SK-N-SH (cell line): ENCODE measurements around the gene BAG1. TPM values are rescaled to one million over a fixed set of nuclear protein-coding genes. Genes with fewer than 3 reads are reported as not detected.

ENCODE experiments used
- CTCF ChIA-PET: fragments of 300-600, 350-600 bp; formaldehyde crosslinking; extraction: SDS; loops from one replicate; lab custom pipeline; 2021; lab: Yijun Ruan, JAX
- POLR2A ChIA-PET: fragments of 350-600 bp; sonication (Branson Sonifier 250); formaldehyde crosslinking; extraction: SDS; loops from one replicate; lab custom pipeline; 2020; ENCODE audit warnings: antibody characterized with exemption, inconsistent platforms; lab: Yijun Ruan, JAX
- DNase-seq: peaks from one replicate; pipeline ENCODE4 v3.0.0; 2012
- H2AFZ ChIP-seq: fragments of 200-600 bp; sonication (generic); 2 replicates; pipeline ENCODE4 v1.8.1; 2016; ENCODE audit warnings: antibody characterized with exemption, mild to moderate bottlenecking, low read depth
- H3F3A ChIP-seq: fragments of 200-600 bp; sonication (generic); replicated peaks from 2 replicates; pipeline ENCODE3; 2016; ENCODE audit warnings: antibody characterized with exemption, mild to moderate bottlenecking; ENCODE audit not compliant: insufficient read depth
- H3K27ac ChIP-seq, 2 experiments: fragments of 200-500 bp in 1 of 2; fragments of 200-600 bp in 1 of 2; sonication (Bioruptor generic) in 1 of 2; sonication (generic), shearing (Covaris generic) in 1 of 2; 2 replicates each; pipeline versions ENCODE4 v1.5.1 to v1.6.1; 2014 to 2016; ENCODE audit warnings: low read depth in 2 of 2, inconsistent platforms in 1 of 2, low read length in 1 of 2, mild to moderate bottlenecking in 1 of 2, mixed read lengths in 1 of 2
- H3K27me3 ChIP-seq: fragments of 200-600 bp; sonication (generic), shearing (Covaris generic); 2 replicates; pipeline ENCODE4 v1.6.1; 2016; ENCODE audit warnings: mixed run types; ENCODE audit not compliant: insufficient read depth
- H3K36me3 ChIP-seq, 2 experiments: fragments of 200-500 bp in 1 of 2; fragments of 200-600 bp in 1 of 2; sonication (Bioruptor generic) in 1 of 2; sonication (generic) in 1 of 2; replicated peaks in 1 of 2; 2 replicates each; pipeline versions ENCODE3 to v1.5.1; 2014 to 2016; ENCODE audit warnings: low read length in 1 of 2, mild to moderate bottlenecking in 1 of 2; ENCODE audit not compliant: insufficient read depth in 2 of 2, control insufficient read depth in 1 of 2
- H3K4me1 ChIP-seq, 2 experiments: fragments of 200-500 bp in 1 of 2; fragments of 200-600 bp in 1 of 2; sonication (Bioruptor generic) in 1 of 2; sonication (generic), shearing (Covaris generic) in 1 of 2; 2 replicates each; pipeline versions ENCODE4 v1.5.1 to v1.6.1; 2014 to 2016; ENCODE audit warnings: low read depth in 1 of 2, low read length in 1 of 2, mixed run types in 1 of 2; ENCODE audit not compliant: insufficient read depth in 2 of 2, control insufficient read depth in 1 of 2
- H3K4me2 ChIP-seq: fragments of 200-600 bp; sonication (generic), shearing (Covaris generic); 2 replicates; pipeline ENCODE4 v1.6.1; 2017; ENCODE audit warnings: mixed run types
- H3K4me3 ChIP-seq, 2 experiments: fragments of 200-500 bp in 1 of 2; fragments of 200-600 bp in 1 of 2; sonication (Bioruptor generic) in 1 of 2; sonication (generic), shearing (Covaris generic) in 1 of 2; 2 replicates each; pipeline versions ENCODE4 v1.5.1 to v1.8.1; 2014 to 2016; ENCODE audit warnings: low read depth in 2 of 2, inconsistent platforms in 1 of 2, low read length in 1 of 2, mild to moderate bottlenecking in 1 of 2, mixed read lengths in 1 of 2, moderate library complexity in 1 of 2
- H3K79me2 ChIP-seq: fragments of 200-600 bp; sonication (generic); 2 replicates; pipeline ENCODE4 v1.8.1; 2017; ENCODE audit warnings: mild to moderate bottlenecking; ENCODE audit not compliant: insufficient read depth
- H3K9ac ChIP-seq: fragments of 200-600 bp; sonication (generic); 2 replicates; pipeline ENCODE4 v1.6.1; 2017; ENCODE audit warnings: mixed run types
- H3K9me2 ChIP-seq: fragments of 200-600 bp; sonication (generic); 2 replicates; pipeline ENCODE4 v1.6.1; 2017; ENCODE audit warnings: mixed run types
- H3K9me3 ChIP-seq: fragments of 200-600 bp; sonication (generic); 2 replicates; pipeline ENCODE4 v1.6.1; 2017; ENCODE audit warnings: mixed run types, mild to moderate bottlenecking, moderate library complexity
- H4K20me1 ChIP-seq: fragments of 200-600 bp; sonication (generic); 2 replicates; pipeline ENCODE4 v1.6.1; 2017; ENCODE audit warnings: mild to moderate bottlenecking, mixed run types; ENCODE audit not compliant: insufficient read depth
- EP300 ChIP-seq, 2 experiments: IDR thresholded peaks; 2 replicates each; pipeline versions ENCODE4 v1.4.0 to v1.6.1; 2012; ENCODE audit warnings: borderline replicate concordance in 1 of 2, low read depth in 1 of 2, low read length in 1 of 2
- FOSL2 ChIP-seq: IDR thresholded peaks from 2 replicates; pipeline ENCODE4 v1.4.0; 2012; ENCODE audit warnings: low read depth, mild to moderate bottlenecking, moderate library complexity, borderline replicate concordance
- FOXJ3 ChIP-seq: sonication (generic); formaldehyde crosslinking; IDR thresholded peaks from 2 replicates; pipeline ENCODE4 v1.5.1; 2020; ENCODE audit warnings: mild to moderate bottlenecking, missing genetic modification reagents
- GABPA ChIP-seq: IDR thresholded peaks from 2 replicates; pipeline ENCODE4 v1.4.0; 2012; ENCODE audit warnings: low read depth, mild to moderate bottlenecking
- MEF2A ChIP-seq: IDR thresholded peaks from 2 replicates; pipeline ENCODE4 v1.4.0; 2012; ENCODE audit warnings: low read depth, borderline replicate concordance
- MXI1 ChIP-seq: IDR thresholded peaks from 2 replicates; pipeline ENCODE4 v1.6.1; 2012; ENCODE audit warnings: mild to moderate bottlenecking, low read depth, low read length, improper control_type of control experiment
- NFIC ChIP-seq: IDR thresholded peaks from 2 replicates; pipeline ENCODE4 v1.4.0; 2012; ENCODE audit warnings: borderline replicate concordance
- PBX3 ChIP-seq: IDR thresholded peaks from 2 replicates; pipeline ENCODE4; 2012
- POLR2AphosphoS5 ChIP-seq: IDR thresholded peaks from 2 replicates; pipeline ENCODE4 v1.6.1; 2012; ENCODE audit warnings: low read depth, low read length
- RFX5 ChIP-seq: IDR thresholded peaks from 2 replicates; pipeline ENCODE4 v1.6.1; 2012; ENCODE audit warnings: mild to moderate bottlenecking, improper control_type of control experiment, low read length
- TCF12 ChIP-seq: IDR thresholded peaks from 2 replicates; pipeline ENCODE4 v1.4.0; 2012
- USF2 ChIP-seq: fragments of 150-350 bp; IDR thresholded peaks from 2 replicates; pipeline ENCODE4 v1.6.1; 2017; ENCODE audit warnings: antibody characterized with exemption, low read length, low read depth, borderline replicate concordance
- WGBS: methylation state at CpG from one replicate; pipeline ENCODE4 v1.1.6; 2017; ENCODE audit warnings: low lambda C conversion rate; 5-methylcytosine and 5-hydroxymethylcytosine counted together
- polyA plus RNA-seq, 3 experiments: library from polyadenylated mRNA; depleted of rRNA; stranded (reverse); fragments of >200 nt; gene quantifications; 2 replicates each; pipeline ENCODE4 v1.2.3, GENCODE V29; 2012

BAG1 gene
- polyA plus RNA-seq, 1 of the 3 experiments (the other 2 are of a cell fraction): 49.9 TPM

GRCh38 chr9:33304362-33304761 is 39.9 kb upstream of the BAG1 start:
- H3K9me3 ChIP-seq: no peaks in the 10 kb centered on the region
- H4K20me1 ChIP-seq: no peaks in the 10 kb centered on the region
- H3K9me2 ChIP-seq: no peaks in the 10 kb centered on the region
- ChIA-PET CTCF (interaction anchor here (0.6 to 1.5 kb wide), 2 partner anchors 26 to 231 kb away, joined by 3 to 4 read pairs; no protein-coding TSS in a partner anchor), POLR2A (no interaction called here)
- H3K79me2 ChIP-seq: peaks cover 38% of the 10 kb centered on the region
- no peak overlapping the region for H3K4me3 ChIP-seq
- no peaks in the 10 kb centered on the region for H3F3A ChIP-seq
- H3K27ac ChIP-seq: no peak overlapping the region
- H3K4me2 ChIP-seq: no peak overlapping the region
- no peaks in the 10 kb centered on the region for H3K4me1 ChIP-seq
- H3K9ac ChIP-seq: no peak overlapping the region
- H2AFZ ChIP-seq: no peak overlapping the region
- WGBS: 96% methylated on average over 1 of the region's 1 CpG
- TF ChIP-seq FOXJ3 (CRISPR knock-in tag) (no peak), MEF2A (no peak), MXI1 (no peak), TCF12 (no peak)
- no peak for DNase-seq
- H3K27me3 ChIP-seq: no peaks in the 10 kb centered on the region
- H3K36me3 ChIP-seq: peaks cover 76 to 88% of the 10 kb centered on the region in 2 experiments

GRCh38 chr9:33300546-33300945 is 36.0 kb upstream of the BAG1 start:
- Histone ChIP-seq H3K36me3 (peaks cover 73 to 86% of the 10 kb centered on the region in 2 experiments), H3K27me3 (no peaks in the 10 kb centered on the region), H3K9me3 (no peaks in the 10 kb centered on the region), H3K27ac (no peak overlapping the region), H3K4me2 (no peak overlapping the region), H3K9ac (no peak overlapping the region), H3F3A (no peaks in the 10 kb centered on the region), H3K4me1 (peaks cover 4% of the 10 kb centered on the region in 2 experiments; a peak in 3 of 4 replicates), H2AFZ (no peak overlapping the region), H3K4me3 (no peak overlapping the region), H3K79me2 (peaks cover 74% of the 10 kb centered on the region), H4K20me1 (no peaks in the 10 kb centered on the region), H3K9me2 (no peaks in the 10 kb centered on the region)
- no peak for TF ChIP-seq MEF2A
- no peak for TF ChIP-seq FOSL2
- ChIA-PET POLR2A (no interaction called here), CTCF (interaction anchor here (1.7 kb wide), 1 partner anchor 13 kb away, joined by 7 read pairs; no protein-coding TSS in a partner anchor)
- DNase-seq: no peak
- WGBS: 81% methylated on average over 2 of the region's 2 CpGs

GRCh38 chr9:33297432-33297831 is 32.9 kb upstream of the BAG1 start:
- peaks cover 4% of the 10 kb centered on the region in 2 experiments; a peak in 3 of 4 replicates for H3K4me1 ChIP-seq
- no peak for TF ChIP-seq MXI1
- TF ChIP-seq POLR2AphosphoS5: no peak
- TF ChIP-seq GABPA: no peak
- TF ChIP-seq USF2: no peak
- TF ChIP-seq NFIC: no peak
- TF ChIP-seq EP300 (IDR thresholded peaks at IDR 0.05; ENCODE audit: borderline replicate concordance in 1 of 2, low read depth in 1 of 2, low read length in 1 of 2): no peak
- no peak for TF ChIP-seq PBX3
- no peak for TF ChIP-seq RFX5
- TF ChIP-seq MEF2A: no peak
- TF ChIP-seq, all 33 proteins: peak for 0
- H3K4me2 ChIP-seq: no peak overlapping the region
- H3K36me3 ChIP-seq: peaks cover 77 to 86% of the 10 kb centered on the region in 2 experiments
- H3F3A ChIP-seq: no peaks in the 10 kb centered on the region
- ChIA-PET POLR2A (no interaction called here), CTCF (no interaction called here)
- H3K9me3 ChIP-seq: no peaks in the 10 kb centered on the region
- no peak overlapping the region for H3K4me3 ChIP-seq
- H2AFZ ChIP-seq: no peak overlapping the region
- DNase-seq: no peak
- no peaks in the 10 kb centered on the region for H3K27me3 ChIP-seq
- WGBS: 93% methylated on average over 1 of the region's 1 CpG
- no peaks in the 10 kb centered on the region for H3K9me2 ChIP-seq
- H4K20me1 ChIP-seq: no peaks in the 10 kb centered on the region
- no peak overlapping the region for H3K9ac ChIP-seq
- H3K79me2 ChIP-seq: peaks cover 95% of the 10 kb centered on the region
- no peak overlapping the region for H3K27ac ChIP-seq
